ENCODE measurements around the gene DENND5B. TPM values are rescaled to one million over a fixed set of nuclear protein-coding genes. Genes with fewer than 3 reads are reported as not detected.

The DENND5B gene
- total and polyA plus RNA-seq, 2 of the 4 experiments (the other 2 are of a cell fraction): 5.5 to 13.4 TPM

- TF ChIP-seq FOS (IDR thresholded peaks at IDR 0.05; ENCODE audit: low read depth, low read length) (no peak), MXI1 (IDR thresholded peaks at IDR 0.05; ENCODE audit: borderline replicate concordance, low read depth, low read length) (no peak), BHLHE40 (IDR thresholded peaks at IDR 0.05; ENCODE audit: low read depth, low read length) (no peak), ELK1 (IDR thresholded peaks at IDR 0.05; ENCODE audit: borderline replicate concordance, low read depth, low read length) (no peak), MAZ (IDR thresholded peaks at IDR 0.05; ENCODE audit: borderline replicate concordance, low read depth, low read length) (no peak)
- Histone ChIP-seq H3K9me1 (ENCODE audit: insufficient read depth, low read length) (peaks cover 9% of the 10 kb centered on the region), H3K4me3 (ENCODE audit: insufficient read depth, low read depth, low read length) (no peak overlapping the region), H4K91ac (ENCODE audit: insufficient read depth, low read depth, low read length) (peak overlapping the region; percentile 95), H2AFZ (replicated peaks; ENCODE audit: low read length, poor library complexity) (peak overlapping the region; percentile 59), H3K27ac (ENCODE audit: insufficient read depth, low read length) (peak overlapping the region; percentile 94), H2AK9ac (replicated peaks; ENCODE audit: low read depth, low read length, poor library complexity) (no peak overlapping the region), H3K4ac (ENCODE audit: low read depth, low read length) (peak overlapping the region; percentile 94), H2BK20ac (ENCODE audit: low read depth, low read length) (peak overlapping the region; percentile 95), H3K9me3 (ENCODE audit: control insufficient read depth, insufficient read depth, low read length) (no peaks in the 10 kb centered on the region), H2BK5ac (ENCODE audit: low read depth, low read length, poor library complexity, severe bottlenecking) (peak overlapping the region; percentile 97), H3K23ac (ENCODE audit: low read depth, low read length) (peak overlapping the region; percentile 85), H4K5ac (ENCODE audit: low read depth, low read length) (peak overlapping the region; percentile 92), H3K27me3 (ENCODE audit: control insufficient read depth, insufficient read depth, low read length) (no peaks in the 10 kb centered on the region), H2AK5ac (ENCODE audit: low read depth, low read length) (peak overlapping the region; percentile 88), H3K4me2 (ENCODE audit: low read depth, low read length) (peak overlapping the region; percentile 66), H2BK15ac (ENCODE audit: low read depth, low read length) (peak overlapping the region; percentile 98), H3K56ac (ENCODE audit: extremely low read depth, insufficient read depth, low read length) (peak overlapping the region; percentile 87), H3K4me1 (ENCODE audit: control insufficient read depth, insufficient read depth, low read length) (peaks cover 22% of the 10 kb centered on the region), H4K8ac (ENCODE audit: low read depth in 2 of 2, low read length in 2 of 2) (peak overlapping the region; percentile 70 to 85), H2BK120ac (ENCODE audit: low read depth, low read length) (peak overlapping the region; percentile 96), H4K20me1 (ENCODE audit: insufficient read depth, low read length) (no peaks in the 10 kb centered on the region; the same call in 1 of the 2 replicates), H3K14ac (replicated peaks; ENCODE audit: low read depth, low read length) (peak overlapping the region; percentile 90), H3K36me3 (ENCODE audit: control insufficient read depth, insufficient read depth, low read length) (no peaks in the 10 kb centered on the region), H3K18ac (ENCODE audit: low read depth, low read length) (peak overlapping the region; percentile 98), H3K9ac (ENCODE audit: low read depth, low read length) (peak overlapping the region; percentile 63), H3K79me1 (ENCODE audit: low read depth in 1 of 2, low read length in 2 of 2) (peaks cover 31 to 61% of the 10 kb centered on the region in 2 experiments)
- intact Hi-C loops (cut with micrococcal nuclease): loop anchor here (2.0 kb wide), 1 partner anchor 73 kb away; the partner anchor contains the start of gene DENND5B
- WGBS, 2 experiments (ENCODE audit: extremely low coverage in 2 of 2, insufficient read length in 1 of 2): no CpG with 5 or more reads among the region's 1 CpG
- peak; percentile 60 for DNase-seq
- dilution Hi-C loops (cut with HindIII; ENCODE audit: low sequenced_read_pairs, unreplicated experiment): no loop called here
- BruUV-seq (replicated peaks): no TSS peak
- in situ Hi-C loops (cut with MboI; ENCODE audit: low sequenced_read_pairs): loop anchor here (10.0 kb wide), 1 partner anchor 63 kb away; no protein-coding TSS in a partner anchor
- CTCF ChIA-PET: interaction anchor here (1.1 kb wide), 2 partner anchors 12 to 72 kb away, joined by 3 read pairs; partner anchors contain the start of gene DENND5B
- POLR2A ChIA-PET (ENCODE audit: unreplicated experiment): no interaction called here
- peak; percentile 55 for ATAC-seq (ENCODE audit: low read depth)
Observed at GRCh38 chr12:31517994-31518393, 72.9 kb downstream of the DENND5B start.

Data from IMR-90 (cell line).